ENCODE results near the gene ZC3H11A.
"Not testable (repeated sequence)": the region's sequence is repeated elsewhere in the genome, so short reads cannot be mapped to it uniquely, and the experiment has no call there.

The ZC3H11A gene

DNA sequence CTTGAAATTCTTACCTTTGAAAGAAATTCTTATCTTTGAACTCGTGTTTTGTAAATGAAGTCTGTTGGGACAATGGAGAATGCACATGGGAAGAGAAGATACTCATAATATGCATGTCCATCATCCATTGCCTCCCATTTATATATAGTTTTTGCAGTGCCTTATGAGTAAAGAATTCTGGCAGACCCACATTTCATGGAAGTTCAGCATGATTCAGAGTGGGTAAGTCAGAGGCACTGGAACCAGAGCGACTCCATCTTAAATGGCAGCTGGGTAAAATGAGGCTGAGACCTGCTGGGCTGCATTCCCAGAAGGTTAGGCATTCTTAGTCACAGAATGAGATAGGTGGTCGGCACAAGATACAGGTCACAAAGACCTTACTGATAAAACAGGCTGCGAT, 16.6 kb upstream of the ZC3H11A start:
- no peak for DNase-seq (ENCODE audit: low read depth in 2 of 2)
- no peak overlapping the region for H3K4me3 ChIP-seq (replicated peaks in 1 of 2; ENCODE audit: low read depth in 2 of 2, low read length in 2 of 2)
- no peak for TF ChIP-seq CTCF (IDR thresholded peaks at IDR 0.05; ENCODE audit: low read depth, low read length)

DNA sequence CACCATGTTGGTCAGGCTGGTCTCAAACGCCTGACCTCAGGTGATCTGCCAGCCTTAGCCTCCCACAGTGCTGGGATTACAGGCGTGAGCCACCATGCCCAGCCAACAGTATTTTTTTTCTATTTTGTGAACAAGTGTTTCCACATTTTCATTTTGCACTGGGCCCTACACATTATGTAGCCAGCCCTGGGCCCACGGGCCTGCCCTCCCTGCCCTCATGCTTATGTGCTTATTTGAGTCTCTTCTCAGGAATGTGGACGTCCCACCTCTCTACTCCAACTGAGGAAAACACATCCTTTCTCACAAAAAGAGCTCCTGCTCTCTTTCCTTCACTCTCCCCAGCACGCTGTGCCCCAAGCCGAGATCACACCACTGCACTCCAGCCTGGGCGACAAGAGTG, 13.5 kb upstream of the ZC3H11A start:
- TF ChIP-seq CTCF (IDR thresholded peaks at IDR 0.05; ENCODE audit: low read depth, low read length) = no peak
- DNase-seq (ENCODE audit: low read depth in 2 of 2) = no peak
- H3K4me3 ChIP-seq (replicated peaks in 1 of 2; ENCODE audit: low read depth in 2 of 2, low read length in 2 of 2) = no peak overlapping the region

DNA sequence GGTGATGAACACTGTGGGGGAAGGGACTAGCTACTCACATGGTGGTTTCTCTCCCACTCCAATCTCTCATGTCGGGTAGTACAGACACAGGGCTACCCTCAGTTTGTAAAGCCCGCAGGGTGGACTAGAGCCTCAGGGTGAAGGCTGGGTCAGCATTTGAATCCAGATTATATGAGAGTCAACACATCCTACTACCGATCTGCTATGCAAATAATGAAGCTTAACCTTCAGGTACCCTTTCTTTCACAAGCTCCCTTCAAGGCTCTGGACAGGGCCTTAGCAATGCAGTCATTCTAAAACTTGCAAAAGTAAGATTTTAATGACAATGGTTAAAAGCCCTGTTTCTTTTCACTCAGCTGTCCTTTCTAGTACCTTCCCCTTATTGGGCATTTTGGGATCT, 5.5 kb upstream of the ZC3H11A start:
- no peak for DNase-seq (ENCODE audit: low read depth in 2 of 2)
- no peak overlapping the region for H3K4me3 ChIP-seq (replicated peaks in 1 of 2; ENCODE audit: low read depth in 2 of 2, low read length in 2 of 2)
- no peak for TF ChIP-seq CTCF (IDR thresholded peaks at IDR 0.05; ENCODE audit: low read depth, low read length)

- peak in 1 of 2 donors; percentile 32 for DNase-seq (ENCODE audit: low read depth in 2 of 2)
- TF ChIP-seq CTCF (IDR thresholded peaks at IDR 0.05; ENCODE audit: low read depth, low read length) = no peak
- no peak overlapping the region for H3K4me3 ChIP-seq (replicated peaks in 1 of 2; ENCODE audit: low read depth in 2 of 2, low read length in 2 of 2)
These were observed 3.9 kb upstream of the ZC3H11A start for GRCh38 chr1:203791498-203791897.

- H3K4me3 ChIP-seq (replicated peaks in 1 of 2; ENCODE audit: low read depth in 2 of 2, low read length in 2 of 2) = no peak overlapping the region
- no peak for DNase-seq (ENCODE audit: low read depth in 2 of 2)
- no peak for TF ChIP-seq CTCF (IDR thresholded peaks at IDR 0.05; ENCODE audit: low read depth, low read length)
These were observed 2.9 kb upstream of the ZC3H11A start for GRCh38 chr1:203792486-203792885.

DNA sequence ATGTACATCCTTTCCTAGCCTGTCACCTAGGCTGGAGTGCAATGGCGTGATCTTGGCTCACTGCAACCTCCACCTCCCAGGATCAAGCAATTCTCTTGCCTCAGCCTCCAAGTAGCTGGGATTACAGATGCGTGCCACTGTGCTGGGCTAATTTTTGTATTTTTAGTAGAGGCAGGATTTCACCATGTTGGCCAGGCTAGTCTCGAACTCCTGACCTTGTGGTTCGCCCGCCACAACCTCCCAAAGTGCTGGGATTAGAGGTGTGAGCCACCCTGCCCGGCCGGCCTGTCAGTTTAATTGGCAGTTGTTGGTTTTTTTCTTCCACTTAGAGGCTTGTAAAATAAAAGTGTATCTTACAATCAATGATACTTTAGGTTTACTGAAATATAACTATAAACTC, 1.9 kb upstream of the ZC3H11A start:
- DNase-seq (ENCODE audit: low read depth in 2 of 2); H3K4me3 ChIP-seq (replicated peaks in 1 of 2; ENCODE audit: low read depth in 2 of 2, low read length in 2 of 2): not testable (repeated sequence)

DNA sequence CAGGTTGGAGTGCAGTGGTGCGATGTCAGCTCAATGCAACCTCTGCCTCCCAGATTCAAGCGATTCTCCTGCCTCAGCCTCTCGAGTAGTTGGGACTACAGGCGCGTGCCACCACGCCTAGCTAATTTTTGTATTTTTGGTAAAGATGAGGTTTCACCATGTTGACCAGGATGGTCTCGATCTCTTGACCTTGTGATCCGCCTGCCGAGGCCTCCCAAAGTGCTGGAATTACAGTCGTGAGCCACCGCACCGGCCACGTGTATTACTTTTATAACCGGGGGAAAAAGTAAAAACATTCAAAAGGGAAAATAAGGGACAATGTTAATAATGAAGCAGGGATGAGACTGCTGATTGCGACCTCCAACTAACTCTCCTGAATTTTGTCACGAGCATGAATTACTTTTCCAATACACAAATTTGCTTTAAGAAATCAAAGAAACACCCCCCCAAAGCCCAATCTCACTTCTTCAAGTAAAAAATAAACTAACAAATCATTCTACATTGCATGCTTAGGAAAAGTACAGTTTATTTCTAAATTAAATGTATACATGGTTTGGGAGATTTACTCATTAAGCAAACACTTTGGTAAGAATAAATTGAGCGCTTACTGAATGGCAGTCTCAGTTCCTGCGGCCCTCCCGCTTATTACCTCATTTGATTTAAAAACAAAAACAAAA, 521 bp upstream of the ZC3H11A start:
- TF ChIP-seq CTCF (IDR thresholded peaks at IDR 0.05; ENCODE audit: low read depth, low read length) = no peak
- H3K4me3 ChIP-seq (replicated peaks in 1 of 2; ENCODE audit: low read depth in 2 of 2, low read length in 2 of 2) = peak overlapping the region; percentile 21 to 78
- DNase-seq (ENCODE audit: low read depth in 2 of 2) = no peak
